Osteoblast (primary cell): Measurements from ENCODE around the gene PDE4B. TPM values are rescaled to one million over a fixed set of nuclear protein-coding genes. Genes with fewer than 3 reads are reported as not detected.

ENCODE experiments used
- DNase-seq: peaks from one replicate; pipeline ENCODE4 v3.0.0; 2011; ENCODE audit warnings: low spot score, mixed read lengths; ENCODE audit not compliant: insufficient read length; ENCODE audit errors: missing footprints
- H2AFZ ChIP-seq: 2 replicates; pipeline ENCODE4 v1.6.0; 2011; ENCODE audit warnings: mild to moderate bottlenecking, low read length
- H3K27ac ChIP-seq: 2 replicates; pipeline ENCODE4 v1.5.1; 2011; ENCODE audit warnings: mild to moderate bottlenecking, low read depth, low read length, moderate library complexity
- H3K27me3 ChIP-seq: 2 replicates; pipeline ENCODE4 v1.6.0; 2012; ENCODE audit warnings: mild to moderate bottlenecking, control low read depth, inconsistent platforms, low read length, moderate library complexity; ENCODE audit not compliant: insufficient read depth
- H3K36me3 ChIP-seq: 2 replicates; pipeline ENCODE4 v1.5.1; 2011; ENCODE audit warnings: mild to moderate bottlenecking, low read length, control low read depth, moderate library complexity; ENCODE audit not compliant: insufficient read depth
- H3K4me1 ChIP-seq: 2 replicates; pipeline ENCODE4 v1.5.1; 2011; ENCODE audit warnings: mild to moderate bottlenecking, low read length, control low read depth, moderate library complexity; ENCODE audit not compliant: insufficient read depth
- H3K4me2 ChIP-seq: 2 replicates; pipeline ENCODE4 v1.6.0; 2011; ENCODE audit warnings: mild to moderate bottlenecking, low read length; ENCODE audit not compliant: insufficient read depth
- H3K4me3 ChIP-seq: fragments of 200-600 bp; sonication (generic); 3 replicates; pipeline ENCODE4 v1.5.1; 2012; ENCODE audit warnings: mild to moderate bottlenecking, low read length, inconsistent platforms; ENCODE audit not compliant: insufficient read depth
- H3K79me2 ChIP-seq: 2 replicates; pipeline ENCODE4 v1.6.0; 2012; ENCODE audit warnings: mild to moderate bottlenecking, low read length, control low read depth, inconsistent platforms; ENCODE audit not compliant: insufficient read depth
- H3K9me3 ChIP-seq: 2 replicates; pipeline ENCODE4 v1.5.1; 2011; ENCODE audit warnings: low read depth, low read length, control low read depth
- H4K20me1 ChIP-seq: 2 replicates; pipeline ENCODE4 v1.6.0; 2012; ENCODE audit warnings: mild to moderate bottlenecking, low read length, control low read depth; ENCODE audit not compliant: insufficient read depth
- CTCF ChIP-seq: IDR thresholded peaks from 2 replicates; pipeline ENCODE4 v1.5.1; 2011; ENCODE audit warnings: mild to moderate bottlenecking, low read depth, low read length, moderate library complexity; ENCODE audit errors: extremely low read depth
- total RNA-seq: library from RNA; depleted of rRNA; stranded (reverse); fragments of >200 nt; gene quantifications from 2 replicates; pipeline ENCODE4 v1.2.3, GENCODE V29; 2012

The PDE4B gene
- total RNA-seq, 1 donor: 21.4 TPM

GRCh38 chr1:66160719-66161118 lies 368.0 kb downstream of the PDE4B start:
- TF ChIP-seq CTCF: no peak

GRCh38 chr1:66166753-66167152 lies 374.1 kb downstream of the PDE4B start:
- H3K27ac ChIP-seq: no peak overlapping the region
- no peak overlapping the region for H3K4me3 ChIP-seq
- TF ChIP-seq CTCF: no peak
- H4K20me1 ChIP-seq: no peaks in the 10 kb centered on the region
- H3K27me3 ChIP-seq: no peaks in the 10 kb centered on the region
- no peaks in the 10 kb centered on the region for H3K36me3 ChIP-seq
- H3K4me1 ChIP-seq: peaks cover 4% of the 10 kb centered on the region
- DNase-seq: no peak
- H3K9me3 ChIP-seq: no peaks in the 10 kb centered on the region
- H3K79me2 ChIP-seq: no peaks in the 10 kb centered on the region
- H2AFZ ChIP-seq: no peak overlapping the region
- no peak overlapping the region for H3K4me2 ChIP-seq

More at GRCh38 chr1:66160719-66161118, 368.0 kb downstream of the PDE4B start:
- Histone ChIP-seq H3K27me3 (no peaks in the 10 kb centered on the region), H3K79me2 (no peaks in the 10 kb centered on the region), H3K4me3 (no peak overlapping the region), H3K27ac (no peak overlapping the region), H2AFZ (no peak overlapping the region), H3K4me1 (no peaks in the 10 kb centered on the region), H3K36me3 (no peaks in the 10 kb centered on the region), H3K9me3 (no peaks in the 10 kb centered on the region), H4K20me1 (no peaks in the 10 kb centered on the region), H3K4me2 (no peak overlapping the region)
- no peak for DNase-seq

GRCh38 chr1:66167267-66167666 lies 374.6 kb downstream of the PDE4B start:
- Histone ChIP-seq H3K36me3 (no peaks in the 10 kb centered on the region), H3K4me2 (no peak overlapping the region), H3K4me1 (peaks cover 4% of the 10 kb centered on the region), H3K27ac (no peak overlapping the region), H3K79me2 (no peaks in the 10 kb centered on the region), H3K9me3 (no peaks in the 10 kb centered on the region), H3K4me3 (no peak overlapping the region), H3K27me3 (no peaks in the 10 kb centered on the region), H4K20me1 (no peaks in the 10 kb centered on the region), H2AFZ (no peak overlapping the region)
- DNase-seq: no peak
- TF ChIP-seq CTCF: no peak

- no peak overlapping the region for H3K4me2 ChIP-seq
- no peak overlapping the region for H2AFZ ChIP-seq
- no peaks in the 10 kb centered on the region for H3K36me3 ChIP-seq
- peaks cover 4% of the 10 kb centered on the region for H3K4me1 ChIP-seq
- no peak for TF ChIP-seq CTCF
- DNase-seq: no peak
- H3K27ac ChIP-seq: no peak overlapping the region
- no peak overlapping the region for H3K4me3 ChIP-seq
- no peaks in the 10 kb centered on the region for H3K27me3 ChIP-seq
- H3K79me2 ChIP-seq: no peaks in the 10 kb centered on the region
- H4K20me1 ChIP-seq: no peaks in the 10 kb centered on the region
- no peaks in the 10 kb centered on the region for H3K9me3 ChIP-seq
These were observed 375.8 kb downstream of the PDE4B start for GRCh38 chr1:66168467-66168887.
